ENCODE data around the gene XAF1. TPM values are rescaled to one million over a fixed set of nuclear protein-coding genes. Genes with fewer than 3 reads are reported as not detected.

XAF1 gene, protein sequence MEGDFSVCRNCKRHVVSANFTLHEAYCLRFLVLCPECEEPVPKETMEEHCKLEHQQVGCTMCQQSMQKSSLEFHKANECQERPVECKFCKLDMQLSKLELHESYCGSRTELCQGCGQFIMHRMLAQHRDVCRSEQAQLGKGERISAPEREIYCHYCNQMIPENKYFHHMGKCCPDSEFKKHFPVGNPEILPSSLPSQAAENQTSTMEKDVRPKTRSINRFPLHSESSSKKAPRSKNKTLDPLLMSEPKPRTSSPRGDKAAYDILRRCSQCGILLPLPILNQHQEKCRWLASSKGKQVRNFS
- total RNA-seq, result 9.8 and 14.6 TPM in 2 replicates

DNA sequence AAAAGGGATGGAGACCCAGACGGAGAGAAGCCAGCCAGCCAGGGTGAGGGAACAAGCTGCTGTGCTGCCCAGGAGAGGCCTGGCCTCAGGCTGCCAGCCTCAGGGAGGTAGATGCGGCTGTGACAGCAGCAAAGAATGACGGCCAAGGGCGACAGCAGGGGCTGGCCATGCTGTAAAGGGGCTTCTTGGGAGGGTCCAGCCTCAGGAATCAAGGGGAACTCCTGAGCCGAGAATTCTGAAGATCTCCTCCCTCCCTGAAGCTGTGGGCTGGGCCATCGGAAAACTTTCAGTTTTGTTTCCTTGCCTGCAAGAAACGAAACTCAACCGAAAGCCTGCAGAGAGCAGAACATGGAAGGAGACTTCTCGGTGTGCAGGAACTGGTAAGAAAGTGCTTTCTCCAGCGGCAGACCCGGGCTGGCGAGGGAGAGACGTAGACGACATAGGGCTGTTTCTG is at the start of gene XAF1:
TSS of gene XAF1 (plus strand) at position 316 of the 454 bp plus-strand sequence. CDS start at position 349, 33 bp downstream.

DNA sequence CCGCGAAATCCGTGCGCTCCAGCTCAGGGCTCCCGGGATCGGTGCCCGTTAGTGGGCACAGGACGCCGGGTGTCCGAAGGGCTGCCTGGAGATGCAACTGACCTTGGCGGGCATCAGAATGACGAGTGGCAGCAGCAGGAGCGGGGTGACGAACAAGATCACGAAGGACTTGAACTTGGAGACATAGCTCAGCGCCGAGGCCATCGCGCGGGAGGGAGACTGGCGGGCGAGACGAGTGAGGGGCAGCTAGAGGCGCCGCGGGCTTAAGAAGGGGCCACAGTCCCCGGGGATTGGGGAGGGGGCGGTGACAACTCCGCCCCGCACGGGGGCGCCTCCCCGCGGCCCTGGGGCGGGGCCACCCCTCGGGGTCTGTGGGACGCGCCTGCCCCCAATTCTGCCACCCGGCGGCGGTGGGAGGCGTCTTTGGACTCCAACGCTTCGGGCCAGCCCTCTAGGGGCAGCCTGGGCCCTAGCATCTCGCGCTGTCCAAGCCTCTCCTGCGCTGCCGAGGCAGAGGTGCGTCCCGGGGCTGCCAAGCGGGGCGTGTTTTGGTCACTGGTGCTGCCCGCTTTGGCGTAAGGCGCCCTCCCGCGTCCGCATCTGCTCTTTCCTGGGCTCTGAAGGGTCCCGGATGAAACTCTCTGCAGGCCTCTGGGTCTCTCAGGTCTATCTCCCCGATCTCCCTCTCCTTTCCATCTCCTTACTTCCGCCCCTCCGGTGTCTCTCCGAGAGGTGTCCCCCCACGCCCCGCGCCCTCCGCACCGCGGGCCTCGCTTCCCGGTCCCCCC is 42.5 kb upstream of the XAF1 start, which contains the start of gene SLC13A5:
TSS of gene SLC13A5 (minus strand) at position 240 of the 788 bp plus-strand sequence. CDS start at position 204, 36 bp downstream.

DNA sequence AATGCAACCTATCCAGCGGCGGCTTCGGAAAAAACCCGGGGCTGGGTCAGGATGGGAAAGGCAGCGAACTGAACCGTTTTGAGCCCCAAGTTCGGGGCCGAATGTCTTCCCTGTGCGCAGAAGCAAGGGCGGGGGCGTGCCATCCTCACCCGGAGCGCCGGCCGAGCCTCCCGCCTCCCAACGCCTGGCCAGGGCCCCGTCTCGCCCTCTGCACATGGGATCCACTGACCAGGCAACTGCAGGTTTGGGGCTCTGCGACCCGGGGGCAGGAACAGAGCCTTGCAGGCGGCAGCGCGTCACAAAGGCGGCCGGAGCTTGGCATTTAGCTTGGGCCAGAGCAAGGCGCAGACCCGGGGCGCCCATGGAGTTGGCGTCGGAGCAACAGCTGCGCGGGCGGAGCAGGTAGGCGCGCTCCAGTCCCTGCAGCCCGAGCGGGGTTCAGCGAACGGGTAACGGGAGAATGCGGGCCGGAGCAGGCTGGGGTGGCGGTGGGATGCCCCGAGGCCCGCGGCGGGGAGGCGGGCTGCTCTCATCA is 20.1 kb downstream of the XAF1 start, which contains the start of gene FBXO39:
TSS of gene FBXO39 (plus strand) at position 345 of the 535 bp plus-strand sequence. CDS start 3,654 bp downstream, outside the sequence.

Other genes with a start within 250 kb of the XAF1 start
- 2.6 and 4.9 TPM in 2 replicates for gene PITPNM3, start 199.5 kb upstream of the XAF1 start, total RNA-seq
- 9.7 and 15.9 TPM in 2 replicates for gene KIAA0753, start 115.3 kb upstream of the XAF1 start, total RNA-seq
- 82.4 and 227 TPM in 2 replicates for gene TXNDC17, start 115.0 kb upstream of the XAF1 start, total RNA-seq
- 4.9 and 8.2 TPM in 2 replicates for gene MED31, start 104.4 kb upstream of the XAF1 start, total RNA-seq
- gene C17orf100, start 104.3 kb upstream of the XAF1 start, total RNA-seq, result 0.26 and 2.9 TPM in 2 replicates
- under 0.01 TPM in 1 of 2 replicates, not detected in the other for gene SLC13A5, start 42.7 kb upstream of the XAF1 start, total RNA-seq
- 0.94 TPM in 1 of 2 replicates, not detected in the other for gene FBXO39, start 20.2 kb downstream of the XAF1 start, total RNA-seq
- not detected in 2 replicates for gene TEKT1, start 75.7 kb downstream of the XAF1 start, total RNA-seq
- gene ALOX12, start 240.0 kb downstream of the XAF1 start, total RNA-seq, result not detected in 2 replicates